ENCODE measurements around the gene SDCCAG8. TPM values are rescaled to one million over a fixed set of nuclear protein-coding genes. Genes with fewer than 3 reads are reported as not detected.

The SDCCAG8 gene
- total and polyA plus RNA-seq, 2 of the 8 experiments (the other 6 are each of a cell fraction or from before 2014, with no cell fraction given): 15.6 to 21.0 TPM

DNA sequence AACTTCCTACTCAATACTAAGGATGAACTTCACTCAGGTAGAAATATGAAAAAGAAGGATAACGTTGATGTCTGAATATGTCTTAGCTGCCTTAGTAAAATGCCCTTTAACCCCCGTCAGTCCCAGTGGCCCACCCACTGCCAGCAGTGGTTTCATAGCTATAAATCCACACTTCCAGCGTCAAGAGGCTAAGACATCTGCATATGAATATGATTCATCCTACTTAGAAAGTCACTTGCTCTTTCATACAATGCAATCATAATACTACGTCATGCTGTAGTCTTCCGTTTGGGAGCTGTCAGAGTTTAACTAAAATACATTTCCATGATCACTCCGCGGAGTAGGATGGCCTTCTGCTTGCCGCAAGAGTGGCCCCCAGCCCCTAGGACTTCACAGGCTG, 247.3 kb downstream of the SDCCAG8 start:
- Histone ChIP-seq H2BK12ac (ENCODE audit: low read depth, low read length) (no peak overlapping the region), H3K4me3 (ENCODE audit: extremely low read depth in 1 of 4, insufficient read depth in 2 of 4, low read depth in 3 of 4, low read length in 4 of 4) (no peak overlapping the region), H3K23me2 (ENCODE audit: low read depth, low read length) (no peaks in the 10 kb centered on the region), H3K4ac (replicated peaks; ENCODE audit: insufficient read length, low read depth, low read length) (no peak overlapping the region), H2AFZ (ENCODE audit: low read length) (no peak overlapping the region), H2BK120ac (replicated peaks; ENCODE audit: low read depth, low read length) (no peak overlapping the region), H2BK20ac (ENCODE audit: low read length) (no peak overlapping the region), H4K91ac (replicated peaks; ENCODE audit: insufficient read length, low read length) (no peak overlapping the region), H2BK5ac (ENCODE audit: low read depth, low read length) (no peak overlapping the region), H4K5ac (ENCODE audit: insufficient read length, low read depth, low read length) (no peak overlapping the region), H3K4me1 (replicated peaks in 1 of 4; ENCODE audit: control insufficient read depth in 3 of 4, insufficient read depth in 4 of 4, low read length in 3 of 4) (peaks cover 0 to 12% (median 6%) of the 10 kb centered on the region in 4 experiments; a peak in 6 of 7 replicates), H2BK15ac (ENCODE audit: low read length) (no peak overlapping the region), H3K9me3 (ENCODE audit: insufficient read depth in 2 of 2, low read depth in 1 of 2, low read length in 1 of 2) (no peaks in the 10 kb centered on the region), H2AK5ac (ENCODE audit: low read depth, low read length) (no peak overlapping the region), H3K79me2 (ENCODE audit: control insufficient read depth in 1 of 2, insufficient read depth in 2 of 2, low read length in 2 of 2) (no peaks in the 10 kb centered on the region), H3K4me2 (ENCODE audit: insufficient read depth in 1 of 2, low read depth in 2 of 2, low read length in 2 of 2) (no peak overlapping the region), H3K14ac (ENCODE audit: insufficient read length) (no peak overlapping the region), H3K27me3 (replicated peaks in 1 of 4; ENCODE audit: control insufficient read depth in 3 of 4, extremely low read depth in 1 of 4, insufficient read depth in 3 of 4, low read length in 3 of 4) (no peaks in the 10 kb centered on the region), H3K56ac (replicated peaks; ENCODE audit: insufficient read length, low read depth, low read length) (no peak overlapping the region), H3K79me1 (ENCODE audit: low read depth, low read length) (no peaks in the 10 kb centered on the region), H3K27ac (ENCODE audit: low read depth, low read length) (no peak overlapping the region), H4K8ac (ENCODE audit: extremely low read depth, insufficient read depth, low read length) (no peak overlapping the region), H3K18ac (ENCODE audit: extremely low read depth, low read length) (no peak overlapping the region), H3K36me3 (ENCODE audit: control insufficient read depth in 2 of 4, insufficient read depth in 4 of 4, low read length in 3 of 4) (no peaks in the 10 kb centered on the region; a peak in 2 of 8 replicates), H3K9ac (replicated peaks in 1 of 4; ENCODE audit: extremely low read depth in 1 of 4, low read depth in 3 of 4, low read length in 3 of 4) (no peak overlapping the region), H4K20me1 (replicated peaks in 1 of 2; ENCODE audit: control insufficient read depth in 1 of 2, insufficient read depth in 2 of 2, low read length in 2 of 2) (no peaks in the 10 kb centered on the region), H3K23ac (ENCODE audit: insufficient read length) (no peak overlapping the region)
- DNase-seq (ENCODE audit: low read depth in 1 of 2, low spot score in 2 of 2) (no peak), FAIRE-seq (no peak)
- whole genome bisulfite sequencing, 2 experiments (ENCODE audit: extremely low coverage in 1 of 2, insufficient coverage in 1 of 2, insufficient read length in 1 of 2, insufficient replicate concordance in 2 of 2, low coverage in 1 of 2, low lambda C conversion rate in 2 of 2, missing lambda C conversion rate in 1 of 2): 87% methylated on average over 8 of the region's 8 CpGs; no CpG with 5 or more reads in 1 of the 2 experiments
- ChIA-PET CTCF (ENCODE audit: partially characterized antibody) (interaction anchor here (0.6 to 2.9 kb wide), 3 partner anchors 9 to 76 kb away, joined by 3 to 7 read pairs (median 3); no protein-coding TSS in a partner anchor), POLR2A (ENCODE audit: partially characterized antibody) (interaction anchor here (0.7 to 1.0 kb wide), 4 partner anchors 10 to 211 kb away, joined by 3 to 4 read pairs (median 3); no protein-coding TSS in a partner anchor)
- no peak for TF ChIP-seq TAF7 (optimal IDR thresholded peaks at IDR 0.05; ENCODE audit: borderline replicate concordance, low read depth, low read length)
- no peak for TF ChIP-seq EGR1 (IDR thresholded peaks at IDR 0.05; ENCODE audit: borderline replicate concordance, low read depth, low read length)
- no peak for TF ChIP-seq ZNF274 (IDR thresholded peaks at IDR 0.05; ENCODE audit: borderline replicate concordance, extremely low read depth, low read length)
- no peak for TF ChIP-seq CHD2 (IDR thresholded peaks at IDR 0.05; ENCODE audit: low read length)
- TF ChIP-seq CHD1 (IDR thresholded peaks at IDR 0.05; ENCODE audit: low read depth, low read length): no peak
- TF ChIP-seq SIX5 (IDR thresholded peaks at IDR 0.05; ENCODE audit: low read depth, low read length): no peak
- TF ChIP-seq YY1 (IDR thresholded peaks at IDR 0.05; ENCODE audit: low read depth, low read length): no peak
- no peak for TF ChIP-seq RNF2 (IDR thresholded peaks at IDR 0.05; ENCODE audit: borderline replicate concordance, low read depth, low read length, missing control alignments, poor library complexity, severe bottlenecking)

All from H1 (cell line).